IPS-11a (cell line): Measurements from ENCODE around the gene NUTM2A.
"Not testable (repeated sequence)": the region's sequence is repeated elsewhere in the genome, so short reads cannot be mapped to it uniquely, and the experiment has no call there.

Source experiments
- H3K4me3 ChIP-seq: one replicate; pipeline ENCODE4 v1.5.1; 2013; ENCODE audit warnings: low read depth, low read length, control low read depth

Gene NUTM2A, protein sequence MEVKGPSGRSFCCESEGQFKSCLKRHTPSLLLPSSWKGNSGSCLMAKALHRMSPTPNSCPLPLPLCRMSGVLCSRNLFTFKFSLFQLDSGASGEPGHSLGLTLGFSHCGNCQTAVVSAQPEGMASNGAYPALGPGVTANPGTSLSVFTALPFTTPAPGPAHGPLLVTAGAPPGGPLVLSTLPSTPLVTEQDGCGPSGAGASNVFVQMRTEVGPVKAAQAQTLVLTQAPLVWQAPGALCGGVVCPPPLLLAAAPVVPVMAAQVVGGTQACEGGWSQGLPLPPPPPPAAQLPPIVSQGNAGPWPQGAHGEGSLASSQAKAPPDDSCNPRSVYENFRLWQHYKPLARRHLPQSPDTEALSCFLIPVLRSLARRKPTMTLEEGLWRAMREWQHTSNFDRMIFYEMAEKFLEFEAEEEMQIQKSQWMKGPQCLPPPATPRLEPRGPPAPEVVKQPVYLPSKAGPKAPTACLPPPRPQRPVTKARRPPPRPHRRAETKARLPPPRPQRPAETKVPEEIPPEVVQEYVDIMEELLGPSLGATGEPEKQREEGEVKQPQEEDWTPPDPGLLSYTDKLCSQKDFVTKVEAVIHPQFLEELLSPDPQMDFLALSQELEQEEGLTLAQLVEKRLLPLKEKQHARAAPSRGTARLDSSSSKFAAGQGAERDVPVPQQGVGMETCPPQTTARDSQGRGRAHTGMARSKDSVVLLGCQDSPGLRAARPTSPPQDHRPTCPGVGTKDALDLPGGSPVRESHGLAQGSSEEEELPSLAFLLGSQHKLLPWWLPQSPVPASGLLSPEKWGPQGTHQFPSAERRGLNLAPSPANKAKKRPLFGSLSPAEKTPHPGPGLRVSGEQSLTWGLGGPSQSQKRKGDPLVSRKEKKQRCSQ

DNA sequence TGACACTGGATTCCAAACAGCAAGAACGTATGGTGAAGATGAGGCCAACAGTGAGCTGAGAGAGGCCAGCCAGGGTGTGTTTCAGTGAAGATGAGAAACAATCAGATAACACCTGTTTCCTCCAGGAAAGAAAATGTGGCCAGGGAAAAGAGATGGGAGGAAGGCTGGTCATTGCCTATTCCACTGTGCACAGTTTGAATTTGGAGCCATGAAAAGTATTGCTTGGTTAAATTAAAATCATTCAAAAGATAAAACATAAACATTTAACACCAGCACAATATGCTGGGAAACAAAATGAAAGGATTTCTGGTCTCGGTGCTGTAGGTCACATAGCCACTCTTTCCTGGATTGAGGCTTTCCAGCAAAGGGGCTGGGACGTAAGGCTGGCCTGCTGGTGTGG lies at the start of gene NUTM2A:
NUTM2A (plus strand) TSS at position 301 of the 400 bp plus-strand sequence. CDS start 383 bp downstream, outside the sequence.
- not testable (repeated sequence) for H3K4me3 ChIP-seq

DNA sequence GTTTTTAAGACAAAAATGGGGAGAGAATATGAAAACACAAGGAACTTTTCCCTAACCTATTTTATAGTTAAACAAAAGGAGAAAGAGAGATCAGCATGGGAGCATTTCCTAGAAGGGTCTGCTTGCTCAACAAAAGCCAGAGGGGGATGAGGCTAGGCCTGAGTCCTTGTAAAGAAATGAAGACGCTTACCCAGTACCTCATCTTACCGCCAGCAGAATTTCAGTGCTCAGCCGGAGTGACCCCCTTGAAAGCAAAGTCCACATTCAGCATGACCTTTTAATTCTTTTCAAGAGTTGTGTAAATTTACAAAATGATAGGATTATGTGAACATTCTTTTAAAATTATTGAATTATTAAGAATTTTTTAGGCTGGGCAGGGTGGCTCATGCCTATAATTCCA lies 47.7 kb upstream of the NUTM2A start:
- not testable (repeated sequence) for H3K4me3 ChIP-seq

DNA sequence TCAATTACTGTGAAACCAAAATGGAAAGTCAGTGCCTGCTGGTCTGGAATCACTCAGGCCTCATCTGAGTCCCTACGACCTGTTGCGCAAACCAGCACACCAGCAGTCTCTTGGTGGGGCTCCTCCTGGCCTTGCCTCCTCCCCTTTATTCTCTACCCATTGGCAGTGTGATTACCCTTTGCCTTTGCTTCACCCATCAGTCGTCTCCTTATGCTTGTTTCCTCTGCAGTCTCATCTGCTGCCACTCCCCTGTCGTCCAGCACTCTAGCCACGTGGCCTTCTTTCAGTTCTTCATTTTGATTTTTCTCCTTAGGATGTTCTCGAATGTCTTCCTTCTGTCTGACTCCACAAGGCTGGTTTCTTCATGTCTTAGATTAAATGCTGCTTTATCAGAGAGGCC lies 40.8 kb upstream of the NUTM2A start:
- H3K4me3 ChIP-seq, result not testable (repeated sequence)

DNA sequence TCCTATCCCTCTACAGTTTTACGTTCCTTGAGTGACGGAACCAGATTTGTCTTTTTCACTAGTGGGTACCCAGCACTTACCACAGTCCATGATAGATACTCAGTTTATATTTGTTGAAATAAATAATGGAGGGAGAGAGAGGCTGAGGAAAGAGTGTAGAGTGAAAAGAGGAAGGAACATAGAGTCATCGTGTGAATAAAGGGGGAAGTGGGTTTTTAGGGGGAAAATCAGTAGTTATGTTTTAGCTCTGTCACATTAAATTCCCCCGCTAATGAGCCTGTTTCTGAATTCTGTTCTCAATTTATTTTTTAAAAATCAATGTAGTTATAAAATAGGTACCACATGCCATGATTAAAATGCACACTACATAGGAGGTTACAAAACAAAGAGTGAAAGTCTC lies 39.2 kb upstream of the NUTM2A start:
- not testable (repeated sequence) for H3K4me3 ChIP-seq

DNA sequence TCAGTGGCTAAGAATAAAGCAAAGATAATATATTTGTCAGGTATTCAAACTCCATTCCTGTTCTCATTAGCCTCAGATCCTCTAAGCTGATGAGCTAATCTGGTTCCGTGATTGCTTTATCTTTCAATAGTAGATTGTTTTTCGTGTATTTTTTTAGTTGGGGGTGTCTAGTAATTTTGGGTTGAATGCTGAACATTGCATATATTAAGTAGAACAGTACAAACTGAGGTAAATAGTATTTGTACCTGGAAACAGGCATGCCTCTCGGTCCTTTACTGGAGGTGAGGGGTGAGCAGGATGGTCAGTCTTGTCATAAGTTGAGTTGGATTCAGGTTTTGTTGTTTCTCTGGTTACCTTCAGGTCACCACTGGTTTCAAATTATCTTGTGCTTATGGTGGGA lies 37.7 kb upstream of the NUTM2A start:
- H3K4me3 ChIP-seq, result not testable (repeated sequence)

DNA sequence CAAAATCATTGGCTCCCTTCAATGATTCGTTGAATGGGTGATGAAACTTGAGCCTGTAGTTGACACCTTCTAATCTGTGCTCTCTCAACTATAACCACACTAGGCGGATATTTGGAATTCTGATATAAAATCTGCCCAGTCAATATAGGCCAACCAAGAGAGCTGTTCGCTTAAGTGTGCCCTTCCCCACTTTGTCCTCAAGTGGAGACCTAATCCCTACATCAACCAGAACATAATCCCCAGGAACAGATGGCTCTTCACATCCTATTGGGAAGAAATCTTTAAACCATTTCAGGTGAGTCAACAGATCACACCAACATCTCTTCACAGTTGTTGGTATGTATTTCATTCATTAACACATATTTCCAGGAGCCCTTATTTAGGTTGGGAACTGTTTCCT lies 33.4 kb upstream of the NUTM2A start:
- not testable (repeated sequence) for H3K4me3 ChIP-seq

DNA sequence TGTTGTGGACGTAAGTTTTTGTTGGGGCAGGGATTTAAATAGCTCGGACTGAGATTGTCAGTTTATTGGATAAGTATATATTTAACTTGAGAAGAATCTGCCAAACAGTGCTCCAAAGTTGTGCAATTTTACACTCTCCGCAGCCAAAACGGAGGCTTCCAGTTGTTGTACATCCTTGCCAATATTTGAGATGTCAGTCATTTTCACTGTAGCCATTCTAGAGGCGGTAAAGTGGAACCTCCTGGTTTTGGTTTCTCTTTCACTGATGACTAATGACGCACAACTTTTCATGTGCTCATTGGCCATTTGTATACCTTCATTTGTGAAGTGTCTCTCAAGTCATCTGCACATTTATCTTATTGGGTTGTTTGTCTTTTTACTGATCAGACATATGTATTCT lies 24.3 kb upstream of the NUTM2A start:
- H3K4me3 ChIP-seq, result not testable (repeated sequence)

DNA sequence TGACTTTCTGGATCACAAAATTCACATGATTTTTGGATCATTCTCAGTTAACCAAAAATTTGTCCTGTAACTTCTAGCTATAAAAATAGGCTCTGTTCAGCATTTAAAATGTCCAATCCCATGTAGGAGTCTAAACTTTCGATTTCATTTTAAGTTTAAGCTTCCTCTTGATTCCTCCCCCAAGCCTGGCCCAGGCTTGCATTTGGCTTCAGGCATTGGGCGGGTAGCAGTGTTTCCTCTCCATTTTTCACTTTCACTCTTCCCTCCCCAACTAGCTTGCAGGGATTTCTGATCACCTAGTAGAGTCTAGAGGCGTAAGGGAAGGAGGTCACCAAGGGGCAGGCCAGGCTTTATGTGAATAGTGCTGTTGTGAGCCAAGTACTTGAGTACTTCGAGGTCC lies 20.4 kb upstream of the NUTM2A start:
- not testable (repeated sequence) for H3K4me3 ChIP-seq

DNA sequence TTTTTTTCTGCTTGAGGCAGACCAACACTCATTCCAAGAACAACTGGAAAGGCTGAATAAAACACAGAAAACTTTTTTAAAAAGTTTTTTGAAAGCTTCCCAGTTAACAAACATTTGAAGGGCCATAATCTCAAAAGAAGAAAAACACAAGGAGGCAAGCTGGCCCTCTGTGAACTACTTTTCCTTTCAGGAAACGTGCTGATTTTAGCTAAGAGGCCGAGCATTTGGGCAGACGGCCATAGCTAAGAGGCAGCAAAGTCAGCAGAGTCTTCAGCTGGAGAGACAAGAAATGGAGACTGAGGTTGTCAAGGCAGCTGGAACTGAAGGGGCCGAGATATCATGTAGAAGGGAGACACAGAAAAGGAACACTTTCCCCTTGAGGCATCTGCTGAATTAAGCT lies 18.3 kb upstream of the NUTM2A start:
- H3K4me3 ChIP-seq, result not testable (repeated sequence)

DNA sequence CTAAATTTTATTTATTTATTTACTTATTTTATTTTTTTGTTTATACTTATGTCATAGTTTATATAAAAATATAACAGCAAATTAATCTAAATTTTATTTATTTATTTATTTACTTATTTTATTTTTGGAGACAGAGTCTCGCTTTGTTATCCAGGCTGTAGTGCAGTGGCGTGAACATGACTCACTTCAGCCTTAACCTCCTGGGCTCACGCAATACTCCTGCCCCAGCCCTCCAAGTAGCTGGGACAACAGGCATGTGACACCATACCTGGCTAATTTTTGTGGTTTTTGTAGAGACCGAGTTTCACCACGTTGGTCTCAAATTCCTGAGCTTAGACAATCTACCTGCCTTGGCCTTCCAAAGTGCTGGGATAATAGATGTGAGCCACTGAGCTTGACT lies 14.9 kb upstream of the NUTM2A start:
- H3K4me3 ChIP-seq, result not testable (repeated sequence)

DNA sequence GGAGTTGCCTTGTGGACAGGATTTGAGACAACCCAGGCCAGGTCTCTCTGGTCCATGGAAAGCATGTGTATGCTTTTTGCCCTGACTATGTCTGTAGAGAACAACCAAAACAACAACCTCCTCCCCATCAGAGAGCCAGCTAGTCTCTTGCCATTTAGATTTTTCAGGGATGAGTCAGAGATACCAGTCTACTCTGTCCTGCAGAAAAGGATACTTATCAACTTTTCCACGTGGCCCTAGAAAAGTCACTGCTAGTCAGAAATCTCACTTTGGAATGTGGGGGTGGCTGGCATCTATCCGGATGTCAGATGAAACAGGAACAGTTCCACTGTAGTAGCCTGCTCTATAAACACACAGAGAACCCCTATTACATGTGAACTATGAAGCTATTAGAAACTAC lies 13.4 kb upstream of the NUTM2A start:
- H3K4me3 ChIP-seq, result not testable (repeated sequence)

DNA sequence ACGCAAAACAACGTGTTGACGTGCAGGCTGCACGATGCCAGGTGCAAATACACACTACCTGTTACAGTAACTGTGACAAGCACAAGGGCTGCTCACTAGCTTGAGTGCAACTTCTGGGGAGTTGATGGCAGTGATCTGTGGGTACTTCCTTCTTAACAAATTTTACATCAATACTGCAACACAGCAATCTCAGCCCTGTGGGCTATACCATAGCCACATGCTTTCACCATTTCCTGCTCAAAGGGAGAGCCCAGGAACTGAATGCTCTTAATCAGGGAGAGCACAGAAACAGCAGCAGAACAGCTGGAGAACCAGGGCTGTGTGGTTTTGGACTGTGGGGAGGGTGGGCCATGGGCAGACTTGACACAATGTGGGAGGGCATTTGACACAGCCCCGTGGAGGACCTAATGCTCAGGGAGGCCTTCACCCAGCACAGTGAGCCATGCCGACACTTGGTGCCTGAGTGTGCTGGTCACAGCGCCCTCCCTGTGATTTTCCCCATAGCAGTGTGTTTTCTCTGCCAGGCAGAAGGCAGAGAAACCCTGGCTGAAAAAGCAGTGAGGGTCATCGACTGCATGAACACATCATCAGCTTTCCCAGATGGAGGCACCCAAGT lies 12.0 kb upstream of the NUTM2A start:
- H3K4me3 ChIP-seq, result not testable (repeated sequence)

DNA sequence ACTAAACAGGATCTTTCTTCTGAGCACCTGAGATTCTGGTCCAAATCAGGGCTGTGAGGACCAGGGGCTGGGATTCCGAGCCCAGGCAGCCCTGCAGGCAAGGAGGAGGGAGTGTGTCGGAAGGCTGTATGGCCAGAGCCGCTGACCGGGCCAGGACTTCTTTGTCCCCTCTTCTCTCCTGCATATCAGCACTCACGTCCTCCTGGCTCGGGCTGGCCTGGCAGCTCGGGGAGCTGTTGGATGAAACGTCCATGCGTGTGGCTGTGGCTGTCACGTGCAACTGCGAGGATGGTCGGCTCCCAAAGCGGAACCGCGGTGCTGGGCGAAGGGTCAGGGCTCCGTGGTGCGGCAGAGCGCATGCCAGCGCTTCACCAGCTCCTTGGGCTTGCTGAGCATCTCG lies 11.4 kb upstream of the NUTM2A start:
- H3K4me3 ChIP-seq, result not testable (repeated sequence)

DNA sequence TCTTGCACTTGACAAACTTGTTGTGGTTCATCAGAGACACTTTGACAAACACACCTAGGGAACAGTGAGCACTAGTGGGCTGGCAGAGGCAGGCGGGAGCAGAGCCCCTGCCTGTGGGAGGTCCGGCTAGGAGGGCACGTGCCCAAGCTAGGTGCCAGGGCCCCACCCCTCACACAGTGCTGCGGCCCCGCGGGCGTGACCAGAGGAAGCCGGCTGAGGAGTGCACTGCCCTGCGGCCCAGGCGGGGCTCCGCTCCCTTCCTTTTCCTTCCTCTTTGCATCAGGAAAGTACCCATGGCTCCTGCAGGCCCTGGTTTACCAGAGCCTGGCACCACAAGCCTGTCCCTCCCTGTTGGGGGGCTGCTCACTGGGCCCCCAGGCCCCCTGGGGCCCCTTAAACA lies 9.1 kb upstream of the NUTM2A start:
- not testable (repeated sequence) for H3K4me3 ChIP-seq

DNA sequence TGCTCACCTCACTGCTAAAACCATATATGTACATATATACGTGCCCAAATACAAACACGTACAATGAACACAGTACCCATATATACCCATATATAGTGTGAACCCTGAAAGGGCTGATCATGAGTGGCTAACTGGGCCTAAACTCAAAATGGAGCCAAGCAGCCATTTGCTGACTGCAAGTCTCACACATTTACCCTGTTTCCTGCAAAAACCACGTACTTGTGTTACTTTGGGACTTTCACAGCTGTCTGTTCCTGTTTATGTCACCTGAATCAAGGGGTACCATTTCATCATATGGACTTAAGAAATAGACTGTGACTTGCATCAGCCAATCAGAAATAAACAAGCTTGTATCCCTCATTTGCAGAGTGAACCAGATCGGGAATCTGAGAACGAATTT lies 5.9 kb upstream of the NUTM2A start:
- not testable (repeated sequence) for H3K4me3 ChIP-seq

DNA sequence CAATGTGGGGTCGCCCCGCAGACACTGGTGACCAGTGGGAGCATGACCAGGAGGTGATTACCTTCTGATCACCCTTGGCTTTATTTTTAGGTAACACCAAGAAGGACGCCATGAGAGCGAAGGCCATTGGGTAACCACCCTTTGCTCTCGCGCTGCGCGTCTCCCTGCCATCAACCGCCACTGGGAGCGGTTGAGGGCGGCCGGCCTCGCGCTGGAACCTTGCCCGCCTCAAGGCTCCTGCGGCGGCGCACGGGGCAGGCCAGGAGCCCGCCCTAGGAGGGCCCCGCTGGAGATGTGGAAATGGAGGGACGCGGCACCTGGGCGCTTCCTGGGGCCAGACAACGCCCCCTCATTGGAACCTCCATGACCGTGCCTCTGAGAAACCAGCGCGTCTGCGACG lies 2.5 kb upstream of the NUTM2A start:
- not testable (repeated sequence) for H3K4me3 ChIP-seq

DNA sequence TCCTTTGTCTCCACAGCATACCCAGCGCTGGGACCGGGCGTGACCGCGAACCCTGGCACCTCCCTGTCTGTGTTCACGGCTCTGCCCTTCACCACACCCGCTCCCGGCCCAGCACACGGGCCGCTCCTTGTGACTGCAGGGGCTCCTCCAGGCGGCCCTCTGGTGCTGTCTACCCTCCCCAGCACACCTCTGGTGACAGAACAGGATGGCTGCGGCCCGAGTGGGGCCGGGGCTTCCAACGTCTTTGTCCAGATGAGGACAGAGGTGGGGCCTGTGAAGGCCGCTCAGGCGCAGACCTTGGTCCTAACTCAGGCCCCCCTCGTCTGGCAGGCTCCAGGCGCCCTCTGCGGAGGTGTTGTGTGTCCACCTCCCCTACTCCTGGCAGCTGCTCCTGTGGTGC lies 3.0 kb downstream of the NUTM2A start:
- H3K4me3 ChIP-seq, result not testable (repeated sequence)

DNA sequence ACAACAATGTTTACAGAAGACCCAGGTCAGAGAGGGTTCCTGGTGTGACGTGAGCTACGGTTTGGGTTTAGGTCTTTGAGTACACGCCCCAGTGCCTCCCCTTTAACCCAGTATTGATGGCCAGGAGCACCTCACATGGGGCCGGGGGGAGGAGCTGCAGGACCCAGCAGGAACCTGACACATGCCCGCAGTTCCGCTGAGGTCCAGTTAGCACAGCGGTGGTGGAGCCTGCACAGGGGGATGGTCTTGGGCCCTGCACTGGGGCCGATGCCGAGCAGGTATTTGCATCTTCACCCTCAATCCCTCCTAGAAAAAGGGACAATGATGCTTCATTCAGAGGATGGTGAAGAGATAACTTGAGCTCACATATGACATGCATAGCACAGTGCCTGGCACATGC lies 4.0 kb downstream of the NUTM2A start:
- not testable (repeated sequence) for H3K4me3 ChIP-seq

DNA sequence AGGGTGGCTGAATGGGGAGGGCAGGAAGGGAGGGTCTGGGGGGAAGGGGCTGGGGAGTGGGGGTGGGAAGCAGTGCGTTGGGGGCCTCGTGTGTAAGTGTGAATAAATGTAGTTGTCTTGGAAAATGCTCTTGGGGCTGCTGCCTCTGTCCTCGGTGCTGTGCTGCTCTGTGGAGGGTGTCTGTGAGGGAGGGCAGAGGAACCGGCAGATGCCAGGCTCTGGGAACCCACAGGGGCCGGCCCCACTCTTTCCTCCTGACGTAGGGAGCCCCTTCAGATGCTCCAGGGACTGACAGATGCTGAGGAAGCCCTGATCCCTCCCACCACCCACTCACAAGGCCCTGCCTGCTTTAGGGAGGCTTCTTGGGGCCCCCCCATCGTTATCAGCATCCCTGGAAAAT lies 9.6 kb downstream of the NUTM2A start:
- H3K4me3 ChIP-seq, result not testable (repeated sequence)

DNA sequence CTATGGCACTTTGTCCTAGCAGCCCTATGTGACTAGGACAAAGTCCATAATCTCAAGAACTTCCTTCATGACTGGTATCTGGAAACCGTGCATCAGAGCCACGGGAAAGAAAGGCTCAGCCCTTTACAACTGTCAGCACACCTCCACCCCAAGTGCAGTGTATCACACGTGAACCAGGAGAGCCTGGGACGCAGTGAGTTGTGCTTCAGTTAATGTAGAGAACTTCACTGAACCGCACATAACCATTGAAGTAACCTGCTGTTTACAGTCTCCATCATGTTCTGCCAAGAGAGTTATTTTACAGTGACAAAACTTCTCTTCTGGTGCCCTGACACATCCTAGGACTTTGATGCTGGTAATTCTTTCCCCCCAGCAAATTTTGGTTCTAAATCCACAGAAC lies 12.0 kb downstream of the NUTM2A start:
- not testable (repeated sequence) for H3K4me3 ChIP-seq

DNA sequence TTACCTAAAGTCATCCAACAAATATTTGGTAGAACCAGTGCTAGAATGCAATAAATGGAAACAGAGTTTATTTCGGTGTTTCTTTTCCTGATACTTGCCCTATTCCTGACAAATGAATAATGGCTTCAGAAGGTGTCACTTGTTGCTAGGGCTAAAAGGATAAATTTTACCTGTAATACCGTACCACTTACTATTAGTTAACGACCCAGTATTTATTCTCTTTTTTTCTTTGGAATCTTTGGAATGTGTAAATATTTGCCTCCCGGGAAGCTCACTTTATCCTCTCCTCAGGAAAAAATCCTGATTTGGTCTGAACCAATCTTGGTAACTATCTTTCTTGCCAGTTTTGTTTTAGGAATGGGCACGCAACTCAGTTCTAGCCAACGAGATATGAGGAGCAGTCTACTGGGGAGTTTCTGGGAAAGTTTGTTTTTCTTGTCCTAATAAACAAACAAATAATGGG lies 14.1 kb downstream of the NUTM2A start:
- H3K4me3 ChIP-seq, result not testable (repeated sequence)

DNA sequence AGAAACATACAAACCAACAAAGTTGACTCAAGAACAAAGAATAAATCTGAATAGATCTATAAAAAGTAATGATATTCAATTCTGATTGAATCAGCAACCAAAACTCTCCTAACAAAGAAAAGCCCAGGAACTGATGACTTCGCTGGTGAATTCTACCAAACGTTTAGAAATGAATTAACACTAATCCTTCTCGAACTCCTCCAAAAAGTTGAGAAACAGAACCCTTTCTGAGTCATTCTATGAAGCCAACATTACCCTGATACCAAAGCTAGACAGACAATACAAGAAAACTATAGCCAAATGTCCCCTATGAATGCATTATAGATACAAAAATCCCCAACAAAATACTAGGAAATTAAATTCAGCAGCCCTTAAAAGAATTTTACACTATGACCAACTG lies 16.9 kb downstream of the NUTM2A start:
- H3K4me3 ChIP-seq, result not testable (repeated sequence)
